ENCODE results near the gene VASN.

DNA sequence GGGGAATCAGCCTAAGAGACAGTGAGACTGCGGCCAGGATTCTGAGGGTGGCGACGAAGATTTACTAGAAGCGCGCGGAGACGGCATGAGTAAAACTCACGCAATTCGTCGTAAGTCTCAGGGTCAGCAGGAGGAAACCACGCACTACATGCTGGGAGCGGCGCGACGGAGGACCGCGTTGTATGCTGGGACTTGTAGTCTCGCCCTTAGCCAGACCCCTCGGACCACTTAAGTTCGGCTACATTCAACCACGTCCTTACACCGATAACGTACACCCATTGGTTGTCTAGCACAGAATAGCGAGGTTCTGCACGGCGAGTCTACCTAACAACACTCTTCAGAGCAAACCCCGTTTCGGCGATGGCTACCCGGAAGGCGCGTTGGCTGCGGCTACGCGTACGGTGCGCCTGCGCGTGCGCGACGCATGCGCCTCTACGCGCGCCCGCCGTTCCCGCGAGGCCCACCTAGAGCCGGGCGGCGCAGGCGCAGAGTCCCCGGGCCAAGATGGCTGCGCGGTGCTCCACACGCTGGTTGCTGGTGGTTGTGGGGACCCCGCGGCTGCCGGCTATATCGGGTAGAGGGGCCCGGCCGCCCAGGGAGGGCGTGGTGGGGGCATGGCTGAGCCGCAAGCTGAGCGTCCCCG is 53.9 kb downstream of the VASN start, which contains the start of gene DNAJA3:
- no peak for TF ChIP-seq HDGF (IDR thresholded peaks at IDR 0.05; ENCODE audit: borderline replicate concordance)
- TF ChIP-seq TARDBP (IDR thresholded peaks at IDR 0.05), result no peak
- TF ChIP-seq NFRKB (IDR thresholded peaks at IDR 0.05), result no peak
- TF ChIP-seq, protein P1, sequence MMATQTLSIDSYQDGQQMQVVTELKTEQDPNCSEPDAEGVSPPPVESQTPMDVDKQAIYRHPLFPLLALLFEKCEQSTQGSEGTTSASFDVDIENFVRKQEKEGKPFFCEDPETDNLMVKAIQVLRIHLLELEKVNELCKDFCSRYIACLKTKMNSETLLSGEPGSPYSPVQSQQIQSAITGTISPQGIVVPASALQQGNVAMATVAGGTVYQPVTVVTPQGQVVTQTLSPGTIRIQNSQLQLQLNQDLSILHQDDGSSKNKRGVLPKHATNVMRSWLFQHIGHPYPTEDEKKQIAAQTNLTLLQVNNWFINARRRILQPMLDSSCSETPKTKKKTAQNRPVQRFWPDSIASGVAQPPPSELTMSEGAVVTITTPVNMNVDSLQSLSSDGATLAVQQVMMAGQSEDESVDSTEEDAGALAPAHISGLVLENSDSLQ (IDR thresholded peaks at IDR 0.05), result no peak
